GM19467 (cell line): ENCODE data around the gene SLC6A4.
"Not testable (repeated sequence)": the region's sequence is repeated elsewhere in the genome, so short reads cannot be mapped to it uniquely, and the experiment has no call there.

Source experiments
- ATAC-seq: cut with Tn5 transposase; IDR thresholded peaks from one replicate; pipeline ENCODE4 v1.9.1; 2021; ENCODE audit warnings: mild to moderate bottlenecking, moderate library complexity; ENCODE audit not compliant: unreplicated experiment

The SLC6A4 gene

GRCh38 chr17:30239089-30239462, 3.6 kb upstream of the SLC6A4 start:
- ATAC-seq: no peak

- ATAC-seq: no peak
Observed at GRCh38 chr17:30238387-30239088, 3.0 kb upstream of the SLC6A4 start.

- no peak for ATAC-seq
Observed at GRCh38 chr17:30238003-30238344, 2.5 kb upstream of the SLC6A4 start.

- ATAC-seq: no peak
Observed at GRCh38 chr17:30237296-30238002, 2.0 kb upstream of the SLC6A4 start.

GRCh38 chr17:30236766-30237165, 1.3 kb upstream of the SLC6A4 start:
- ATAC-seq: no peak

- ATAC-seq: no peak
Observed at GRCh38 chr17:30236297-30236624, 764 bp upstream of the SLC6A4 start.

- no peak for ATAC-seq
Observed at GRCh38 chr17:30234964-30235363, 533 bp downstream of the SLC6A4 start.

GRCh38 chr17:30234296-30234695, 1.2 kb downstream of the SLC6A4 start:
- no peak for ATAC-seq

- no peak for ATAC-seq
Observed at GRCh38 chr17:30232824-30233427, 2.6 kb downstream of the SLC6A4 start.

GRCh38 chr17:30232015-30232823, 3.3 kb downstream of the SLC6A4 start:
- ATAC-seq: no peak

- ATAC-seq: no peak
Observed at GRCh38 chr17:30230596-30231125, 4.8 kb downstream of the SLC6A4 start.

GRCh38 chr17:30230009-30230408, 5.5 kb downstream of the SLC6A4 start:
- not testable (repeated sequence) for ATAC-seq

GRCh38 chr17:30229012-30229411, 6.5 kb downstream of the SLC6A4 start:
- ATAC-seq: no peak

GRCh38 chr17:30228011-30228410, 7.5 kb downstream of the SLC6A4 start:
- no peak for ATAC-seq

- no peak for ATAC-seq
Observed at GRCh38 chr17:30226878-30227277, 8.6 kb downstream of the SLC6A4 start.

GRCh38 chr17:30225919-30226553, 9.5 kb downstream of the SLC6A4 start:
- ATAC-seq: no peak

- no peak for ATAC-seq
Observed at GRCh38 chr17:30225112-30225511, 10.4 kb downstream of the SLC6A4 start.

GRCh38 chr17:30224419-30224960, 11.0 kb downstream of the SLC6A4 start:
- no peak for ATAC-seq

GRCh38 chr17:30222721-30223175, 12.7 kb downstream of the SLC6A4 start:
- no peak for ATAC-seq

GRCh38 chr17:30222251-30222650, 13.2 kb downstream of the SLC6A4 start:
- ATAC-seq: no peak
